GOT3 (cell line): ENCODE measurements around the gene MLLT11.
"Not testable (repeated sequence)": the region's sequence is repeated elsewhere in the genome, so short reads cannot be mapped to it uniquely, and the experiment has no call there.

Experiments used
- DNase-seq: peaks from one replicate; lab custom pipeline; 2025; ENCODE audit warnings: mixed read lengths; lab: John Stamatoyannopoulos, UW

Gene MLLT11

DNA sequence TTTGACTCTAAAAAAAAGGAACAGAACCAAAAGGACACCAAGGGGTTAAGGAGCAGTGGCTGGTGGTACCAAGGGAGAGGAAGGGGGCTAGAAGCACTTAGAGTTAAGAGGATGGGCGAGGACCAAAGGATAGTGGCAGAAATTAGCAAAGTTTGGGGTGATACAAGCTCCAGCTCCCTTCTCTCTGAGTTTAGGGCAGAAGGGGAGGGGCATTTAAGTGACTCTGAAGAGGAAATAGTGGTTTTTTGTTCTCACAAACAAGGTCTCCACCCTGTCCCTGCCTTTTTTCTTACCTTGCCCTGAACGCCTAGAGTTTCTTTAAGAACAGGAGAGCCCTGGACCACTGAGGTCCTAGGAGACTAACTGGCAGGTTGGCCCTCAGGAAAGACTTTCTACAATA, 4.0 kb upstream of the MLLT11 start:
- no peak for DNase-seq

DNA sequence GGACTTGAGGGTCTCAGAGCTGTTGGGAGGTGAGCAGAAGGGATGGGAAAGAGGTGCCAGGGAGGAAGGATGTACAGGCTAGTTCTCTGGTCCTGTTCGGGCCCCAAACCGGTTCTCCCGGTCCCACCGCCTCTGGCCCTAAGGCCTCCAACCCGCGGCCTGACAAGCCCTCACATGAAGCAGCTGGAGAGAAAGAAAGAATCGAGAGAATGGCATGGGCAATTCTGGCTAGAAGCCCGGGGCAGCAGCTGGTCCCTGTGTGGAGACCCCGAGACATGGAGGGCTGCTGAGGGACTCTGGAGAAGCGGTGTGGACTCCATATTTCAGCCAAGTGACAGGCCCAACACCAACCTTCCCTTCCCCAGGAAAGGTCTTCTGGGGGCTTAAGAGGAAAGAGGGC, 1.5 kb upstream of the MLLT11 start:
- DNase-seq, result no peak

DNA sequence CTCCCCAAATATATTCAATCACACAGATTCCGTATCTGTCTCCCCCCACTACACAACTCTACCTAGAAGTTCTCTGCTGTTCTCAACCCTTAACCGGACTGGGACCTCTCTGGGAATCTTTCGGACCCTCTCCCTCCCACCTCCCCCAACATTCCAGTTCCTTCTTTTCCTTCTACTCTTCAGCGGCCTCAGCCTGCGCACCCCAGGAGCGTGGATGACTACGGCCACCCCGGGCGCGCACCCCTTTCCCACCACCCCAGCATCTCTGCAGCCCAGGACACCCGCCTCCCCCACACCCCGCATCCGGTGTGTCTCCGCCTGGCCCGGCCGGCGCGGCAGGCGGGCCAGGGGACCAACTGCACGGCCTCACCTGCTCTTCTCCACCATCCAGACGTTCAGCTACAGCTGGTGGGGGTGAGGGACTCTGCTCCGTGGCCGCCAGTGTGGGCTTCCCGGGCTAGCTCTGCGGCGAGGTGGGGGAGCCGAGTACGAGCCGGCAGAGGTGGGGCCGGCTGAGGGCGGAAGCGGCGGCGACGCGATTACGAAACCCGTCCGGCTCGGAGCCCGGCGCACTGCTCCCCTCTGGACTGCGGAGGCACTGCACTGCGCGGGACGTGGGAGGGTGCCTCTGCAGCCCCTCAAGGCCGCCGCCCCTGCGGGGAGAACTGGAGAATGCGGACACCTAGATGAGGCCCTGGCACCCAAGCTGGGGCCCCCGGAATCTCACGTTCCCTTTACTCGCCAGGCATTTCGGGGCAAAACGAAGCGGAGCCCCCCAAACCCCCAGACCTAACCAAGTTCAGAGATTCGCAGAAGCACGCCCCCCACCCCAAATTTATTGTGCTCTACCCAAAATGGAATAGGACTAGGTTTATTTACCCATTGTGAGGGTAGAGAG, 839 bp upstream of the MLLT11 start, which contains the start of gene CDC42SE1:
Gene CDC42SE1 (minus strand): TSS at position 514 of the 898 bp plus-strand sequence. CDS start 3,892 bp downstream, outside the sequence.
- DNase-seq, result peak; percentile 36

DNA sequence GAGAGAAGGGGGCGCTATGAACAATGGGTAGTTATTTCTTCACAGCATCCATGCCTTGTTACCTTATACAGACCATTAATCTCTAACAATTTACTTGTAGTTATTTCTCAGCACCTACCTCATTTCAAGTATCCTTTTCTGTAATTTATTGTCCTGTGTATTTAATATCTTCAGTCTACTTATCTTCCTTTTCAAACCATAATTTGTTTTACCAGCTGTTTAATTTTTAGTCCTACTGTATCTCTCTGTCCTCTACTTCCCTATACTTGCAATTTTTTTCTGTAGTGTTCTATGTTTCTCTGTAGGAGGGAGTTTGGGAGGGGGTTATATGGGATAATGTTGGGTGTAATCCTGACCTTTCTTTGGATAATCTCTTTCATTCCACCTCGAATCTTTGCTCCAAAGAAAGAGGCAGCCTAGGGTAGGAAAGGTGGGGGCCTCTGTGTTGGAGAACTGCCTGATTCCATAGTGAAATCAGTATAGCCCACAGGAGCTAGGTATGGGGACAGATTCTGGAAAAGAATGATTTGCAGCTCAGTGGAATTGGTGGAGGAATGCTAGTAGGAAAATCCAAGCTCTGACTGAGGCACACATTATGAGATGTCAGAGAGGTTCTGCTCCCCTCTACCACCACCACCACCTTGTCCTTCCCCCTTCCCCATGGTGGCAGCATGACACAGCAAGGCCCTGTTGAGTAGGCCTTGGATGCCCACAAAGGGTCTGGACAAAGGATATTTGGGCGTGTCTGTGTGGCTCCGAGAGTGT, 642 bp downstream of the MLLT11 start:
- no peak for DNase-seq

DNA sequence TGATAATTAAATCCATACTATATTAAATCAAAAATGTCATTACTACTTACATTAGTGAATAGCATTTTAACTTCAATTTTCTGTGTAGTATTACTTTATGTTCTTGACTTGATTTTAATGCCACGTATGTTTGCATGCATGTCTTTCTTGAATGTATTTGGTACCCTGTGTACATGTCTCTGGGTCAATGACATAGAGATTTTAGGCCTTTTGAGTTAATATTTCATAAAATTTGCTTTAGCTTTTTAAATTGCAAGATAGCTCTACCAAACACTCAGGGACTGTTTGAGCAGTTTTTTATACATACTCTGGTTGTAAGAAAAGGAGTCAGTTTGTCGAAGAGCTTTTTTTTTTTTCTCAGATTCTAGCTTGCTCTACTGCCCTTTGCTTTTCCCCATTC, 1.5 kb downstream of the MLLT11 start:
- DNase-seq, result no peak

DNA sequence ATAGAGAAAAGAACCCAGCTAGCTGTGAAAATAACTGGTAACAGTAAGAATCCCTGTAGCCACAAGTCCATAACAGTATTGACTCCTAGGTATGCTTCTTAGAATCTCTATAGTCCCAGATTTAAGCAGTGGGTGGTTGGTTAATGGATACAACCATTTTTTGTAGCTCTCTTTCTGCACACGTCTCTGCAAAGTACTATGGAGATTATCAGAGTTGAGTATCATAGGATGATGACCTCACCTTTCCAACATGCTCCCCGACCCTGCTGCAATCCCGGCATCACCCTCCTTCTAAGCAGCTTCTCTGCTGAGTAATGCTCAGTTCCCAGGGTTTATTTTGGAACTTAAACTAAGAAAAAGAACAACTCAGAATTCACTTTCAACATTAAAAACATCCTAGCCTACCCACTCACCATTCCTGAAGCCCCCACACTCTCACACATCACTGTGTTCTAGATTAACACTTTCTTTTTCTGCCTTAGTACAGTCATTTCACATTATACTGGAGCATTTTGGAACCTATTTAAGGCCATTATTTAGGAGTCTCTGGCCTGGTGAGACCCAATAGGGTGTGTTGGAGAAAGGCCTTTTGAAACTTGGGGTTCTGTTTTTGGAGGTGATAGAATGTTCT, 2.7 kb downstream of the MLLT11 start:
- no peak for DNase-seq

DNA sequence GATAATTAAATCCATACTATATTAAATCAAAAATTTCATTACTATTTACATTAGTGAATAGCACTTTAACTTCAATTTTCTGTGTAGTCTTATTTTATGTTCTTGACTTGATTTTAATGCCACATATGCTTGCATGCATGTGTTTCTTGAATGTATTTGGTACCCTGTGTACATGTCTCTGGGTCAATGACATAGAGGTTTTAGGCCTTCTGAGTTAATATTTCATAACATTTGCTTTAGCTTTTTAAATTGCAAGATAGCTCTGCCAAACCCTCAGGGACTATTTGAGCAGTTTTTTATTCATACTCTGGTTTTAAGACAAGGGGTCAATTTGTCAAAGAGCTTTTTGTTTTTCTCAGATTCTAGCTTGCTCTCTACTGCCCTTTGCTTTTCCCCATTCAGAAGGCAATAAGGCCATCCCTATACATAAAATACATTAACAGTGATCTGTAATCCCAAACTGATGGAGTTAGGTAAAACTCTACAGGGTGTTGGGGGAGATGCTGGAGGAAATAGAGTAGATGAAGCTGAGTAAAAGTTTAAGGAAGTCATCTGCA, 5.0 kb downstream of the MLLT11 start:
- DNase-seq, result no peak

DNA sequence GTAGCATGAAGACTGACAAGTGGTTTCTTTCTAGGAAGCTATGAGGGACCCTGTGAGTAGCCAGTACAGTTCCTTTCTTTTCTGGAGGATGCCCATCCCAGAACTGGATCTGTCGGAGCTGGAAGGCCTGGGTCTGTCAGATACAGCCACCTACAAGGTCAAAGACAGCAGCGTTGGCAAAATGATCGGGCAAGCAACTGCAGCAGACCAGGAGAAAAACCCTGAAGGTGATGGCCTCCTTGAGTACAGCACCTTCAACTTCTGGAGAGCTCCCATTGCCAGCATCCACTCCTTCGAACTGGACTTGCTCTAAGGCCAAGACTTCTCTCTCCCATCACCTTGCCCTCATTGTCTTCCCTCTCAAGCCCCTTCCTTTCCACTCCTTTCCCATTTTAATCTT, 7.0 kb downstream of the MLLT11 start:
- DNase-seq, result no peak

DNA sequence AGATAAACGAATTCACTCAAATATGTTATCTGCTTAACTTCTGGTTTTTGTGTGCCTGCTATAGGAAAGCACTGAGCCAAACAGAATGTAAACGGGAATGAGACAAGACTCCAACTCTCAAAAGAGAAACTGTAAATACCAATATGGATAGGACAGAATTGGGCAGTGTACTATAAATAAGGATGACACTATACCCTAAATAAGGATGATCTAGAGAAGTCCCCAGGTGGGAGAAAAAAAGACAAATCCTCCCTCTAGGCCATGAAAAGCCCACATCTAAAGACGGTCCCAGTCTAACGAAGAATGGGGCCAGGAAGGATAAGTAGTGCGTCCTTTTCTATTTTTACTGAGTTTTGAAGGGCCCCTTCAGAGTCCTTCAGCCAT, 8.9 kb downstream of the MLLT11 start:
- DNase-seq, result no peak

DNA sequence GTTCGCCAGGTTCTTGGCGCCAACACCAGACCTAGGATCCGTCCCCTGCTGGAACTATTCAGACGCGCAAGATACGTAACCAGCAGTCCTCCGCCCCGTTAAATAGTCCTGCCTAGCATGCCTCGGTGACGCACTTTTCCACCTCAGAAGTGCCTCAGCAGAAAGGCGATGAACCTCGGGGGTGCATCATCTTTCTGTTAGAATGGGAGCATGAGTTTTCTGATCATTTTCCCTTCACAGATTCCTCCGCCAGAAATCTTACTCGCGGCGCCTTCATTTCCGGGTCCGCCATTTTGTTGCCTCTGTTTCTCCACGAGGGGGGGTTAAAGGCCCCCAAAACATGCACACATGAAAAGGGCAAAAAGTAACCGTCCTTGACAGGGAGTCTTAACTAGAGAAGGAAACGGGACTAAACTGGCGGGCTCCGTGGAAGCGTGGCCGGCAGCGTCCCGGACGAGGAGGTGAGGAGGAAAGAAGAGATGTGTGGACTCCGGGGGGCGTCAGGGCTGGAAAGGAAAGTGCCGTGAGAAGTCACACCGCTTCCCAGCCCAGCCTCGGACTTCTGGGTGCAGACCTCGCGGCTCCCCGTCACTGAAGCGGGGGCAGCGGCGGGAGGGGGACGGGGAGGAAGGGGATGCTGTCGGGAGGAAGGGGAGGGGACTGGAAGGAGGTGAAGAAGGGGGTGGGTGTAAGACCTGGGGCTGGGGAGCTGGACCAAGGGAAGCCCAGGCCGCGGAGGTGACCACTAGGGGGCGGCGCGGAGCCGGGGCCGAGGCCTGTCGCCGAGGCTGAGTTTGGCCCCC, 10.5 kb downstream of the MLLT11 start, which contains the start of gene GABPB2:
Gene GABPB2 (plus strand): TSS at position 288 of the 803 bp plus-strand sequence. CDS start 17,429 bp downstream, outside the sequence.
- peak; percentile 73 for DNase-seq

DNA sequence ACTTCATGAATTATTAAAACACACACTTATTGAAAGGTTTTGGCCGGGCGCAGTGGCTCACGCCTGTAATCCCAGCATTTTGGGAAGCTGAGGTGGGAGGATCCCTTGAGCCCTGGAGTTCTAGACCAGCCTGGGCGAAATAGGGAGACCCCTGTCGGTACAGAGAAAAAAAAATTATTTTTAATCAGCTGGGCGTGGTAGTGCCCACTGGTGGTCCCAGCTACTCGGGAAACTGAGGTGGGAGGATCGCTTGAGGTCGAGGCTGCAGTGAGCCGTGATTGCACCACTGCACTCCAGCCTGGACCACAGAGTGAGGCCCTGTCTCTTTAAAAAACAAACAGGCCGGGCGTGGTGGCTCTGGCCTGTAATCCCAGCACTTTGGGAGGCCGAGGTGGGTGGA, 12.0 kb downstream of the MLLT11 start:
- no peak for DNase-seq

DNA sequence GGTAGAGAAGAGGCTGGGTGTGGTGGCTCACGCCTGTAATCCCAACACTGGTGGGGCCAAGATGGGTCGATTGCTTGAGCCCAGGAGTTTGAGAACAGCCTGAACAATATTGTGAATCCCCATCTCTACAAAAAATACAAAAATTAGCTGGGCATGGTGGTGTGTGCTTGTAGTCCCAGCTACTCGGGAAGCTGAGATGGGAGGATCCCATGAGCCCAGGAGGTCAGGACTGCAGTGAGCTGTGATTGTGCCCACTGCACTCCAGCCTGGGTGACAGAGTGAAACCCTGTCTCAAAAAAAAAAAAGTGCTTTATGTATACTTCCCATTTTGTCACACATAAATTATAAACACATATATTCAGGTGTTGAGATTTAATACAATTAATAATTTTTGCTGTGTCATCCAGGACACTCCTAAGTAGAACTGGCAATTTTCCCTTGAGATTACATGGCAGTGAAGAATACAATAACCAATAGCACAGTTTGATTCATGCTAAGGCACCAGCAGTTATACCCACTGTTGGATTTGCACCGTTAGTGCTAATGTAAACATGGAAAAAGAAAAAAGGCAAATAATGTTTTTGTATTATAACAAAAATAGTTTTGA, 25.9 kb downstream of the MLLT11 start:
- no peak for DNase-seq

DNA sequence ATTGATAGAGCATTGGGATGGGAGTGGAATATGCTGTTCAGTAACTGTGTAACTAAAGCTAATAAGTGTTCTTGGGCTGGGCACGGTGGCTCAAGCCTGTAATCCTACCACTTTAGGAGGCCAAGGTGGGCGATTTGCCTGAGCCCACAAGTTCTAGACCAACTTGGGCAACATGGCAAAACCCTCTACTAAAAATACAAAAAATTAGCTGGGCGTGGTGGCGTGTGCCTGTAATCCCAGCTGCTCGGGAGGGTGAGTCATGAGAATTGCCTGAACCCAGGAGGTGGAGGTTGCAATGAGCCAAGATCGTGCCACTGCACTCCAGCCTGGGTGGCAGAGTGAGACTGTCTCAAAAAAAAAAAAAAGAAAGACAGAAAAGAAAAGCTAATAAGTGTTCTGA, 37.2 kb downstream of the MLLT11 start:
- DNase-seq, result not testable (repeated sequence)

DNA sequence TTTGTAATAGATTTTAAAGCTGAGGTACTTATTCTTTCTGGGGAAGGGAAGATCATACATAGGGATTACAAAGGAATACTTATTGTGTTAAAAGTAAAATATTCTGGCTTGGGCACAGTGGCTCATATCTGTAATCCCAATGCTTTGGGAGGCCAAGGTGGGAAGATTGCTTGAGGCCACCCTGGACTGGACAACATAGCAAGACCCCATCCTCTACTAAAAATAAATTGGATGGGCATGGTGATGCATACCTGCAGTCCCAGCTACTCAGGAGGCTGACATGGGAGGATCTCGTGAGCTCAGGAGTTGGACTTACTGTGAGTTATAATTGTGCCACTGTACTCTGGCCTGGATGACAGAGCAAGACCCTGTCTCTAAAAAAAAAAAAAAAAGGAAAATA, 37.9 kb downstream of the MLLT11 start:
- DNase-seq, result no peak

DNA sequence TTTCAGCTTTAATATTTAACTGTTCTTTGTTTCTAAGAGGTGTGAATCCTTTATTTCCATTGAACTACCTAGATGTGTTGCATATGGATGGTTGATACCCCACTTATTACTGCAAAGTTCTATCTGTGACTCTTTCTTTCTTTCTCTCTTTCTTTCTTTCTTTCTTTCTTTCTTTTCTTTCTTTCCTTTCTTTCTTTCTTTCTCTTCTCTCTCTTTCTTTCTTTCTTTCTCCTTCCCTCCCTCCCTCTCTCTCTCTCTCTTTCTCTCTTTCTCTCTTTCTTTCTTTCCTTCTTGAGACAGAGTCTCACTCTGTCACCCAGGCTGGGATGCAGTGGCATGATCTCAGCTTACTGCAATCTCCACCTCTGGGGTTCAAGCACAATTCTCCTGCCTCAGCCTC, 44.4 kb downstream of the MLLT11 start:
- no peak for DNase-seq

DNA sequence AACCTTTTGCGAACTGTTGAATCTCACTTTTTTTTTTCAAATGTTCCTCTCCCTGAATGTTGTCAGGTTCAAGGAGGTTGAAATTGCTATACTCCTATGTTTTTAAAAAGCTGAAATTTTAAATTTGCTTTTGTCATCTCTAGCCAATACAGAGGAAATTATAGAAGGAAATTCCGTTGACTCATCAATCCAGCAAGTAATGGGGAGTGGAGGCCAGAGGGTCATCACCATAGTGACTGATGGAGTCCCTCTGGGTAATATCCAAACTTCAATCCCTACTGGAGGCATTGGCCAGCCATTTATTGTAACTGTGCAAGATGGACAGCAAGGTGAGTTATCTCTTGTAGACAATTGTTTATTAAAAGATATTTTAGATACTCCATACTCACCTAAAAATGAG, 46.7 kb downstream of the MLLT11 start:
- DNase-seq, result no peak

DNA sequence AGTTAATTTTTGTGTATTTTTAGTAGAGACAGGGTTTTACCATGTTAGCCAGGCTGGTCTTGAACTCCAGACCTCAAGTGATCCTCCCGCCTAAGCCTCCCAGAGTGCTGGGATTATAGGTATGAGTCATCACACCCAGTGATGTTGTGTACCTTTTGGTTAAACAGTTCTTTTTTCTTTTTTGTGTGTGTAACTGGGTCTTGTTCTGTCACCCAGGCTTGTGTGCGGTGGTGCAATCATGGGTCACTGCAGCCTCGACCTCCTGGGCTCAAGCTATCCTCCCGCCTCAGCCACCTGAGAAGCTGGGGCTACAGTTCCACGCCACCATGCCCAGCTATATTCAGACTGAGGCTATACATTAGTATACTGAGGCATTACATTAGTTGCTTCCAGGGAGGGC, 48.1 kb downstream of the MLLT11 start:
- no peak for DNase-seq

DNA sequence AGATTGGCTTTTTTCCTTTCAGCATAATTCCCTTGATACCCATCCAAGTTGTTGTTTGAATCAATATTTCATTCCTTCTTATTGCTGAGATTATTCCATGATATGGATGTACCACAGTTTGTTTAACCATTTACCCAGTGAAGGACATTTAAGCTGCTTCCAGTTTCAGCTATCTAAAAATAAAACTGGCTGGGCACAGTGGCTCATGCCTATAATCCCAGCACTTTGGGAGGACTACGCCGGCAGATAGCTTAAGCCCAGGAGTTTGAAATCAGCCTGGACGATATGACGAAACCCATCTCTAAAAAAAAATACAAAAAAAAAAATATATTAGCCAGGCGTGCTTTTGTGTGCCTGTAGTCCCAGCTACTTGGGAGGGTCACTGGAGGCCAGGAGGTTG, 53.7 kb downstream of the MLLT11 start:
- no peak for DNase-seq
